NB4 (cell line): ENCODE results near the gene CHSY1.
A peak's percentile ranks its signal among the peaks of the same experiment; 100 is the strongest.

ENCODE experiments used
- DNase-seq: peaks from one replicate; pipeline ENCODE4 v3.0.0; 2010; ENCODE audit warnings: low read depth
- H3K4me3 ChIP-seq: one replicate; pipeline ENCODE4 v1.5.1; 2011; ENCODE audit warnings: mild to moderate bottlenecking, low read depth, low read length, moderate library complexity
- MYC ChIP-seq: IDR thresholded peaks from 2 replicates; pipeline ENCODE4 v1.6.1; 2011; ENCODE audit warnings: low read depth, low read length
- POLR2A ChIP-seq: IDR thresholded peaks from 2 replicates; pipeline ENCODE4 v1.6.1; 2011; ENCODE audit warnings: mild to moderate bottlenecking; ENCODE audit not compliant: insufficient read length; ENCODE audit errors: extremely low read depth
- TF ChIP-seq, protein P1 (sequence below): IDR thresholded peaks from 2 replicates; pipeline ENCODE4 v1.6.1; 2011; ENCODE audit warnings: low read depth, low read length
- TF ChIP-seq, protein P2 (sequence below): IDR thresholded peaks from one replicate; pipeline ENCODE4 v1.5.1; 2012; ENCODE audit warnings: low read depth, low read length

CHSY1 gene

DNA sequence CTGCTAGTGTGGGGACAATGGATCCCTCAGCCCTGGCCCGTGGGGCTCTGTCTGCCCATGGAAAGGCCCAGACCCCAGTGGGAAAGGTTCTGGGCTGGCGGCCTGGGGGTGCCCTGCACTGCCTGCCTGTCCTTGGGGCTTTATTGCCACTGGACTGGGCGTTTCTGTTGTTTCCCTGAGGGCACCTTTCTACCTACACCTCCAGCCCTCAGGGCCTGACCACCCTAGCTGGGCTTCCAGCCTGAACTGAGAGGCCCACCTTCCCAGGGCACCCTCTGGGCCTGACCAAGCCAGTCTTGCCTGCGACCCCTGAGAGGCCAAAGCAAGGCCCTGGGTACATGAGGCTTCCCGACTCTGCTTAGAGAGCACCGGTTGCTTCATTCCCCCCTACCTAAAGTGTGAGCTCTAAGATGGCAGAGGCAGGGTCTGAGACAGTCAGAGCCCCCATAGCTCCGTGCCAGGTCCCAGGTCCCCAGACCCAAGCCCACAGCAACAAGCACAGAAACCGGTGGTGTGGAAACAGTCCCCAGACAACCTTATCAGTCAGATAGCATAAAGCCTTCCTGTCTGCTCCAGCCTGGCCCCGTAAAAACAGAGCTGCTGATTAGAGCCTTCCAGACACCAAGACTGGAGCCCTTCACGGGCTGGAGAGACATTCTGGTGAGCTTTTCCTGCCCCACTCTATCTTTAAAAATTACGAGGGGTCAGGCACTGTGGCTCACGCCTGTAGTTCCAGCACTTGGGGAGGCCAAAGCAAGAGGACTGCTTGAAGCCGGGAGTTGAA is 102.8 kb downstream of the CHSY1 start:
- no peak for TF ChIP-seq MYC
- TF ChIP-seq, protein P1, sequence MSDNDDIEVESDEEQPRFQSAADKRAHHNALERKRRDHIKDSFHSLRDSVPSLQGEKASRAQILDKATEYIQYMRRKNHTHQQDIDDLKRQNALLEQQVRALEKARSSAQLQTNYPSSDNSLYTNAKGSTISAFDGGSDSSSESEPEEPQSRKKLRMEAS: no peak
- TF ChIP-seq POLR2A: no peak
- TF ChIP-seq, protein P2, sequence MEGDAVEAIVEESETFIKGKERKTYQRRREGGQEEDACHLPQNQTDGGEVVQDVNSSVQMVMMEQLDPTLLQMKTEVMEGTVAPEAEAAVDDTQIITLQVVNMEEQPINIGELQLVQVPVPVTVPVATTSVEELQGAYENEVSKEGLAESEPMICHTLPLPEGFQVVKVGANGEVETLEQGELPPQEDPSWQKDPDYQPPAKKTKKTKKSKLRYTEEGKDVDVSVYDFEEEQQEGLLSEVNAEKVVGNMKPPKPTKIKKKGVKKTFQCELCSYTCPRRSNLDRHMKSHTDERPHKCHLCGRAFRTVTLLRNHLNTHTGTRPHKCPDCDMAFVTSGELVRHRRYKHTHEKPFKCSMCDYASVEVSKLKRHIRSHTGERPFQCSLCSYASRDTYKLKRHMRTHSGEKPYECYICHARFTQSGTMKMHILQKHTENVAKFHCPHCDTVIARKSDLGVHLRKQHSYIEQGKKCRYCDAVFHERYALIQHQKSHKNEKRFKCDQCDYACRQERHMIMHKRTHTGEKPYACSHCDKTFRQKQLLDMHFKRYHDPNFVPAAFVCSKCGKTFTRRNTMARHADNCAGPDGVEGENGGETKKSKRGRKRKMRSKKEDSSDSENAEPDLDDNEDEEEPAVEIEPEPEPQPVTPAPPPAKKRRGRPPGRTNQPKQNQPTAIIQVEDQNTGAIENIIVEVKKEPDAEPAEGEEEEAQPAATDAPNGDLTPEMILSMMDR: no peak
- DNase-seq: peak; percentile 66
- H3K4me3 ChIP-seq: no peak overlapping the region

DNA sequence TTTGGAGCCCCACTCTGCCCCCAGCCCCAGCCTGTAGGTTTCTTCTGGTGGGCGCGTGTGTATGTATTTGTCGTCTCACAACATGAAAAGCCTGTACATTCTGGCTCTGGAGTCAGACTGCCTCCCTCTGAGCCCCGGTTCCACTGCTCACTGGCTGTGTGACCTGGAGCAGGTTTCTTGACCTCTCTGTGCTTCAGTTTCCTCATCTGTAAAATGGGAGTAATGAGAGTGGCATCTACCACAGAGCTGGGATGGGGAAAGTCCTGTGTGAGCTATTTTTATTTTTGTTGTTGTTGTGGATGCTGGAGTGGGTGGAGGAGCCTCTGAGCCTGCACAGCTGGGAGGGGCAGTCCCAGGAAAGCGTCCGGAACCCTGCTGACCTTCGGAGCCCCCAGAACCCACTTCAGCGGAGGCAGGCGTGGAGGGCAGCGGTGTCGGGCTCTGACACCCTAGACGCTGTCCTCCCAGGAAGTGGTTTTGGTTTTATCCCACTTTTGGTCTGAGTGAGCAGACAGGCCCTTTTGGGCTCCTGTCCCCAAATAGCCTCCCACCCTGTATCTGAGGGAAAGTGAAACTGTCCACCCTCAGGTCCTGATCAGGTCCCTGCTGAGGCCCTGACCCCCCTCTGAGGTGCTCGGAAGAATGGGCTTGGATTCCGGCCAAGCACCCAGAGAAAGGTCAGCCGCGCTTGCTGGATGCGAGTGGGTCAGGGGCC is 103.5 kb downstream of the CHSY1 start:
- no peak for TF ChIP-seq POLR2A
- 0 out of 2 replicates have a peak, but pooled peaks have one; percentile 31 for TF ChIP-seq MYC
- TF ChIP-seq, protein P1: 0 out of 2 replicates have a peak, but pooled peaks have one; percentile 11
- DNase-seq: peak; percentile 73
- H3K4me3 ChIP-seq: no peak overlapping the region

DNA sequence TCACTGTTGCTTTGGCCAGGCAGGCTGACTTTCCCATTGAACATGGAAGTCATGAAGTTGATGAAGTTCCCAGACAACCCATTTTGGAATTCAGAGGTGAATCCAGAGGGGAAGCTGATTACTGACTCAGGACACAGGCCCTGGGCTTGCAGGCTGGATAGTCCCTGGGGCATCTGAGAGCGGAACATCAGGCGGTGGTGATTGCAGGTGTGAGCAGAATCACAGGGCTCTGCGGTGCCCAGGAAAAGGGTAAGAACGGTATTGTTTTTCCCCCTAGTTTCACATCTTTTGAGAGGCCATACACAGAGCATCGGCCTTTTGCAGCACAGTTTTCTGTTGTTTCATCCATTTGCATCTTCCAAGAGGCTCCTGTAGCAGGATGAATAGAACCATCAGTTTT is 104.7 kb downstream of the CHSY1 start:
- TF ChIP-seq, protein P1: no peak
- TF ChIP-seq POLR2A: no peak
- TF ChIP-seq, protein P2: no peak
- TF ChIP-seq MYC: no peak
- DNase-seq: no peak
- no peak overlapping the region for H3K4me3 ChIP-seq

DNA sequence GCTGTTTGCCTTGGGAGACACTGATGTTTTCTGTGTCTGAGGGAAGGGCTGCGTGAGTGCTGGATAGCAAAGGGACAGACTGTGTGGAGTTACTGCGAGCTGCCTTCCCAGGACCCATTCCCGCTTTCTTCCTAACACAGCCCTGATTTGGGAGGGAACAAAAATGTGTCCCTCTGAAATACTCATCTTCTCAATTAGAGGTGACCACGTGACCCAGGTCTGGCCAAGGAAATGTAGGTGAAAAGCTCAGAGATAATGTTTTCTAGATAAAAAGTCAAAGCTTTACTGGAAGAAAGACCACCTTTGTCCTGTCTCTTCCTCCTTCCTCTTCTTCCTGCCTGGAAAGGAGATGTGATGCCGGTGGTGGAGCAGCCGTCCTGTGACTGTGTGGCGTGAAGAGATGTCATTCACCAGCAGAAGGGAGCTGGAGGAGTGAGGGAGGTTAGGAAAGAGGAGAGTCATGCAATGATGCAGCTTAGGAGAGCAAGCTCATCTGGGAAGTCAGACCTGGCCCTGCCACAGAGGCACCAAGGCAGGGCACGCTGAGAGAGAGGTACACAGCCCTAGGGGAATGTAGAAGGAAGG is 105.6 kb downstream of the CHSY1 start:
- TF ChIP-seq MYC: no peak
- TF ChIP-seq POLR2A: no peak
- TF ChIP-seq, protein P2: no peak
- TF ChIP-seq, protein P1: no peak
- no peak overlapping the region for H3K4me3 ChIP-seq
- no peak for DNase-seq

DNA sequence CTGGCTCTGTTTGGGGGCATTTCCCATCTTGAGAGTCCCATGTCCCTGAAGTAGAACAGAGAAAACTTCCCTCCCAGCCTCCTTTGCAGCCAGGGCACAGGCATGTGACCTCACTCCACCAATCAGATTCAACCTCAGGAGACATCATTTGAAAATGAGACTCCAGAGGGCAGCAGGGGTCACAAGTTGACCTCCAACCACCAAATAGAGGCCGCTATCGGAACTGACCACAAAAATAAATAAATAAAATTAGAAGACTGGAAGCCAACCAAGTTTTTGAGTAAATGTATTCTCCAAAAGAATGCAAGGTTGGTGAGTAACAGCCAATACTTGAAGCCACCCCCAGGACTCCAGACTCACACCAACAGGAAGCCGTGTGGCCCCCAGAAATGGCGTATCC is 106.5 kb downstream of the CHSY1 start:
- TF ChIP-seq, protein P2: no peak
- TF ChIP-seq POLR2A (no peak), MYC (no peak)
- TF ChIP-seq, protein P1: no peak
- no peak overlapping the region for H3K4me3 ChIP-seq
- no peak for DNase-seq

DNA sequence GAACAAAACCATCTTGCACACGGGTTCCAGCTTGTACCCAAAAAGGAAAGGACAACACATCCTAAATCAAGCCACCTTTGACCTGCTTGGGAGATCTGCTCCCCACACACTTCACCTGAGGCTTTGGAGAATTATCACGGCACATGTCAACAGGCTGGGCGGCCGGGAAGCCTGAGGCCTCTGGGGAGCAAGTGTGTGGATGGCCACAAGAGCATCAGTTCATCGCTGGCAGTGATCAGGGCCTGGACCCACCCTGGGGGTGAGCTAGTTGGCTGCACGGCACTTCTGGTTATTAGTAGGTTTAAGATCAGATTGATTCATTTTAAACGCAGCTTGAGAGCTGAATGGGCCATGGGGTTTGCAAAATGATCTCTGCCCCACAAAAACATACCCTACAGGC is 108.5 kb downstream of the CHSY1 start:
- no peak for DNase-seq
- TF ChIP-seq POLR2A (no peak), MYC (no peak)
- TF ChIP-seq, protein P1: no peak
- TF ChIP-seq, protein P2: no peak
- H3K4me3 ChIP-seq: no peak overlapping the region
